NCI-H446 treated with DMSO at 0.1 percent for 48 hours (cell line): Measurements from ENCODE around the gene DNAI2.

Experiments
- DNase-seq: peaks from one replicate; lab custom pipeline; 2025; lab: John Stamatoyannopoulos, UW

DNAI2 gene

GRCh38 chr17:74361230-74362068 lies 87.4 kb downstream of the DNAI2 start, which contains the start of gene BTBD17:
Gene BTBD17 (minus strand): TSS chr17:74361868. CDS start chr17:74361819, 49 bp downstream.
- DNase-seq, result no peak

- DNase-seq, result no peak
These were observed 88.0 kb downstream of the DNAI2 start for GRCh38 chr17:74362069-74362405.

- DNase-seq, result peak; percentile 36
These were observed 88.9 kb downstream of the DNAI2 start for GRCh38 chr17:74362810-74363498.
